WERI-Rb-1 (cell line): Measurements from ENCODE around the gene CASR.

Experiments used
- DNase-seq: peaks from one replicate; pipeline ENCODE4 v3.0.0-alpha.2; 2020
- H3K27ac ChIP-seq: fragments of 250-450 bp; sonication (Bioruptor Pico); 2 replicates; pipeline ENCODE4 v1.5.1; 2020; ENCODE audit warnings: mild to moderate bottlenecking, moderate library complexity
- H3K27me3 ChIP-seq: fragments of 250-450 bp; sonication (Bioruptor Pico); 2 replicates; pipeline ENCODE4 v1.5.1; 2021; ENCODE audit warnings: mild to moderate bottlenecking, low read depth, moderate library complexity; ENCODE audit not compliant: insufficient read depth, severe bottlenecking
- H3K36me3 ChIP-seq: fragments of 250-450 bp; sonication (Bioruptor Pico); 2 replicates; pipeline ENCODE4 v1.5.1; 2020; ENCODE audit warnings: mild to moderate bottlenecking, moderate library complexity
- H3K4me3 ChIP-seq: 2 replicates; pipeline ENCODE4 v1.5.1; 2011; ENCODE audit warnings: low read depth, mild to moderate bottlenecking, control low read depth, low read length
- H3K9me3 ChIP-seq: fragments of 250-450 bp; sonication (Bioruptor Pico); 2 replicates; pipeline ENCODE4 v1.5.1; 2021; ENCODE audit warnings: mild to moderate bottlenecking, moderate library complexity; ENCODE audit not compliant: severe bottlenecking
- CTCF ChIP-seq: IDR thresholded peaks from 2 replicates; pipeline ENCODE4 v1.5.1; 2011; ENCODE audit warnings: low read depth, mild to moderate bottlenecking, control low read depth, inconsistent platforms, low read length

CASR gene

DNA sequence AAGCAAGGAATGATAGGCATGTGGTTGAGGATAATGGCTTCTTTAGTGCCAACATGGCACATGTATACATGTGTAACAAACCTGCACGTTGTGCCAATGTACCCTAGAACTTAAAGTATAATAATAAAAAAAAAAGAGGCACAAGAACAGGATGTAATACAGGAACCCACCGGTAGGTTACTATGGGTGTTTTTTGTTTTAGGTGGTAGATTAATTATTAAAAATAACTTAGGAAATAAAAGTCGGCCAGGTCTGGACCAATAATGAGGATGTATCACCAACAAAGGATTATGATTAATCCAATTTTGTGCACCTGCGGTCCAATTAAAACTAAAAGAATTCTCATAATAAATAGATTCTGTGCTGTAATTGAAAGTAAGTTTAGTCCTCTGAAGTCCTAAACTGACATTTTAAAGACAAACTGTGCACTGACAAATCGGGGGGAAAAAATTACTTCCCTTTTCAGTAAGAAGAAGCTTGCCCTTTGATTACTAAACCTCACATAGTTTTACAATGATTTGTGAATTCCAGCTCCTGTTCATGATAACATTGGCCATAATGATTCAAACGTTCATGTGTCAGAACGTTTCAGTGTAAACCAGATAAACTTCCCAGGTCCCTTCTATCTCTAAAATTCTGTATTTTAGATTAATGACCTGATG, 62.2 kb downstream of the CASR start:
- Histone ChIP-seq H3K27ac (no peak overlapping the region), H3K36me3 (no peaks in the 10 kb centered on the region), H3K27me3 (peaks cover 25% of the 10 kb centered on the region), H3K4me3 (no peak overlapping the region), H3K9me3 (no peaks in the 10 kb centered on the region)
- TF ChIP-seq CTCF, result no peak
- DNase-seq, result no peak

- Histone ChIP-seq H3K4me3 (no peak overlapping the region), H3K27me3 (peaks cover 25% of the 10 kb centered on the region), H3K27ac (no peak overlapping the region), H3K36me3 (no peaks in the 10 kb centered on the region), H3K9me3 (no peaks in the 10 kb centered on the region)
- no peak for TF ChIP-seq CTCF
- DNase-seq, result no peak
Observed at GRCh38 chr3:122246199-122246598, 62.7 kb downstream of the CASR start.

DNA sequence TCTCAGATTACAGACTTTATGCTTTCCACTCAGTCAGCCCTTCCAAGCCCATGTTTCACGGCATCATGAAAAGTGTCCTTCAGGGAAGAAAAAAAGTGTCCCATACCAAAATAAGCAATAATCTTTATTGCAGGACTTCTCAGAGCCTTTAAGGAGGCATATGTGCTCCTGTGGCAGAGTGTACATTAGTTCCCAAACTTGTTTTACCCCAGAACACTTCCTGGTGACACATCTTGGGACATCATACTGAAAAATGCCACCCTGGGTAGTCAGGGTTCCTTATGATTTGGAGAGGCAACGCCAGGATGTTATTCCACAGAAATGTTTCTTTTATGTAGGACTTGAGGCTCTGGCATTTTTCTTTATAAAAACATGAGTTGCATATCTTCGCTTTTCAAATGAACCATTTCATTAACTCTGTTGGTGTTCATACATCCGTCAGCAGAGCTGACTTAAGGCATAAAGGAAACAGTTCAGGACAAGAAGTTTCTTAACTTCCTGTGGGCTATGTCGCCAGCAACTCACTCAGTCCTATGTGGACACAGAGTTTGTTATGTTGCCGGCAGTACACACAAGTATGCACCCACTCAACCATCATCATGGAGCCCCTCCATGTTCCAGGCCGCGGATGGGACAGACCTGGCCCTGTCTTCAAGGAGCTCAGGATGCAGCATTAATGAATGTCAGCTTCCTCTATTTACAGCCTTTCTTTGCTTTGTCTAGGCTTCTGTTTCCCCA, 63.8 kb downstream of the CASR start:
- Histone ChIP-seq H3K27ac (no peak overlapping the region), H3K36me3 (no peaks in the 10 kb centered on the region), H3K27me3 (peaks cover 24% of the 10 kb centered on the region), H3K4me3 (no peak overlapping the region), H3K9me3 (no peaks in the 10 kb centered on the region)
- no peak for DNase-seq
- TF ChIP-seq CTCF, result no peak

DNA sequence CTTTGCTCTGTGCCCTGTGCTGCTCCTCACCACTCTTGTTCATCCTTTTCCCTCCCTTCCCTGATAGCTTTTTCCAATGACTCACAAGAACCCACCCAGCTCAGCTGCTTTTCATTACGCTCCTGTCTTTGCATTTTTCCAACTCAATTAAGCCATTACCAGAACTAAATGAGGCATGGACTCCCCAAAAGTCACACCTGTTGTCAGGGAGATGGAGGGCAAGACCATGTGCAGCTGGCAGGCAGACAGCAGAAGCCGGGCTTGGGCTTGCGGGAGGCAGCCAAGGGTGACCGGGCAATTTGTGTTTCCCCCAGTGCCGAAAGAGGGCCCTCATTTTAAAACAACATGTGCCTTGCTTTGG, 64.3 kb downstream of the CASR start:
- H3K4me3 ChIP-seq, result no peak overlapping the region
- peaks cover 24% of the 10 kb centered on the region for H3K27me3 ChIP-seq
- TF ChIP-seq CTCF, result no peak
- no peak overlapping the region for H3K27ac ChIP-seq
- no peaks in the 10 kb centered on the region for H3K9me3 ChIP-seq
- no peaks in the 10 kb centered on the region for H3K36me3 ChIP-seq
- DNase-seq, result no peak

DNA sequence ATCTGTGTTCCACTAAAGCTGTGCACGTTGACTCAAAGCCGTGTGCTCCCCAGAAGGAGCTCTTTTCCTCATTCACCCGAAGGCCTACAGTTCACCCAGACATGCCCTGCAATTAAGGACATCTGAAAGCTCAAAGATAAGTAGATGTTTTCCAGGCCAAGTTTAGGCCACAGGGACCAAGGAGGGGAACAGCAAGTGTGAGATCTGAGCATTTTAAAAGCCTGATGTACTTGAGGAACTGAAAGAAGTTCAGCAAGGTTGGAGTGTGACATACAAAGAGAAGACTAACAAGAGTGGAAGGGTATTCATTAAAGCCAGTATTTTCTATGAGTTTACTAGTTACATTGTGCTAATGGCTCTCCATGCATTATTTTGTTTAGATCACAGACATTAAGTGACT, 68.0 kb downstream of the CASR start:
- TF ChIP-seq CTCF, result no peak
- Histone ChIP-seq H3K27me3 (peaks cover 20% of the 10 kb centered on the region), H3K4me3 (no peak overlapping the region), H3K36me3 (no peaks in the 10 kb centered on the region), H3K9me3 (no peaks in the 10 kb centered on the region), H3K27ac (no peak overlapping the region)
- DNase-seq, result no peak
